Neural progenitor cell (in vitro differentiated cells): ENCODE data around the gene PDGFD. TPM values are rescaled to one million over a fixed set of nuclear protein-coding genes. Genes with fewer than 3 reads are reported as not detected.

Experiments used
- DNase-seq: peaks from one replicate; pipeline ENCODE4 v3.0.0-alpha.2; 2016; ENCODE audit warnings: low spot score
- H2AFZ ChIP-seq: fragments of 200-600 bp; sonication (generic); replicated peaks from 2 replicates; pipeline ENCODE4 v1.6.1; 2016; ENCODE audit warnings: antibody characterized with exemption
- H3F3A ChIP-seq: fragments of 200-600 bp; sonication (generic); 2 replicates; pipeline ENCODE4 v1.6.1; 2016; ENCODE audit warnings: antibody characterized with exemption, low read depth
- H3K27ac ChIP-seq: fragments of 200-600 bp; sonication (generic); 2 replicates; pipeline ENCODE4 v1.5.1; 2016; ENCODE audit warnings: mild to moderate bottlenecking
- H3K27me3 ChIP-seq: fragments of 200-600 bp; sonication (generic); 2 replicates; pipeline ENCODE4 v1.6.1; 2016; ENCODE audit warnings: mild to moderate bottlenecking, moderate library complexity
- H3K36me3 ChIP-seq: fragments of 200-600 bp; sonication (generic); 2 replicates; pipeline ENCODE4 v1.5.1; 2016
- H3K4me1 ChIP-seq: fragments of 200-600 bp; sonication (generic); 2 replicates; pipeline ENCODE4 v1.6.1; 2016; ENCODE audit warnings: mixed run types
- H3K4me2 ChIP-seq: fragments of 200-600 bp; sonication (generic); 2 replicates; pipeline ENCODE4 v1.6.1; 2016
- H3K4me3 ChIP-seq: fragments of 200-600 bp; sonication (generic); 2 replicates; pipeline ENCODE4 v1.5.1; 2016
- H3K79me2 ChIP-seq: fragments of 200-600 bp; sonication (generic); 2 replicates; pipeline ENCODE4 v1.6.1; 2016; ENCODE audit warnings: low read depth
- H3K9ac ChIP-seq: fragments of 200-600 bp; sonication (generic); 2 replicates; pipeline ENCODE4 v1.6.1; 2016
- H3K9me3 ChIP-seq: fragments of 200-600 bp; sonication (generic); 2 replicates; pipeline ENCODE4 v1.5.1; 2016; ENCODE audit warnings: low read depth
- H4K20me1 ChIP-seq: fragments of 200-600 bp; sonication (generic); 2 replicates; pipeline ENCODE4 v1.6.1; 2016; ENCODE audit warnings: low read depth
- H3K27ac Mint-ChIP-seq: 3 replicates; pipeline ENCODE4 v1.8.0; 2021; ENCODE audit warnings: mixed read lengths
- H3K27me3 Mint-ChIP-seq: 2 replicates; pipeline ENCODE4 v1.8.0; 2022; ENCODE audit warnings: low read depth, mild to moderate bottlenecking, inconsistent platforms, moderate library complexity, mixed read lengths; ENCODE audit not compliant: insufficient read depth
- H3K36me3 Mint-ChIP-seq: 3 replicates; pipeline ENCODE4 v1.8.0; 2021; ENCODE audit warnings: mixed read lengths
- H3K4me1 Mint-ChIP-seq: 3 replicates; pipeline ENCODE4 v1.8.0; 2021; ENCODE audit warnings: mixed read lengths
- H3K4me3 Mint-ChIP-seq: 3 replicates; pipeline ENCODE4 v1.8.0; 2021; ENCODE audit warnings: mild to moderate bottlenecking, moderate library complexity, mixed read lengths
- H3K9me3 Mint-ChIP-seq: 3 replicates; pipeline ENCODE4 v1.8.0; 2020; ENCODE audit warnings: mixed read lengths
- CTCF ChIP-seq: fragments of 200-600 bp; sonication (generic); IDR thresholded peaks from 2 replicates; pipeline ENCODE4 v1.5.1; 2017; ENCODE audit warnings: antibody characterized with exemption, mild to moderate bottlenecking
- EZH2 ChIP-seq: fragments of 200-600 bp; sonication (generic); IDR thresholded peaks from 2 replicates; pipeline ENCODE4 v1.6.1; 2017; ENCODE audit warnings: antibody characterized with exemption, mild to moderate bottlenecking, moderate library complexity
- EZH2phosphoT487 ChIP-seq: fragments of 200-600 bp; sonication (generic); IDR thresholded peaks from 2 replicates; pipeline ENCODE4 v1.6.1; 2017; ENCODE audit warnings: antibody characterized with exemption
- total RNA-seq: library from RNA; depleted of rRNA; stranded (reverse); fragments of >200 nt; gene quantifications from 2 replicates; pipeline ENCODE4 v1.2.3, GENCODE V29; 2015; ENCODE audit warnings: low replicate concordance

PDGFD gene
- total RNA-seq, 1 donor from 2014 or later = 3.7 TPM

GRCh38 chr11:104163100-104164027 is 583 bp downstream of the PDGFD start:
- peaks cover 3% of the 10 kb centered on the region for H3K27me3 Mint-ChIP-seq
- H2AFZ ChIP-seq = peak overlapping the region; percentile 84

GRCh38 chr11:104161751-104162450 is 2.0 kb downstream of the PDGFD start:
- H3K36me3 Mint-ChIP-seq = no peaks in the 10 kb centered on the region
- Histone ChIP-seq H3K4me1 (peaks cover 5% of the 10 kb centered on the region), H3K27ac (no peak overlapping the region), H4K20me1 (no peaks in the 10 kb centered on the region), H3K9ac (no peak overlapping the region), H3K4me2 (no peak overlapping the region), H3K4me3 (no peak overlapping the region), H3K9me3 (no peaks in the 10 kb centered on the region), H3F3A (peaks cover 27% of the 10 kb centered on the region), H3K79me2 (no peaks in the 10 kb centered on the region), H2AFZ (no peak overlapping the region), H3K27me3 (no peaks in the 10 kb centered on the region), H3K36me3 (no peaks in the 10 kb centered on the region)
- H3K4me3 Mint-ChIP-seq = no peak overlapping the region
- DNase-seq = no peak
- H3K27me3 Mint-ChIP-seq = peaks cover 3% of the 10 kb centered on the region
- TF ChIP-seq CTCF (no peak), EZH2phosphoT487 (no peak), EZH2 (no peak)
- no peaks in the 10 kb centered on the region for H3K9me3 Mint-ChIP-seq
- H3K4me1 Mint-ChIP-seq = peaks cover 2% of the 10 kb centered on the region
- H3K27ac Mint-ChIP-seq = no peak overlapping the region

More at GRCh38 chr11:104163100-104164027, 583 bp downstream of the PDGFD start:
- Histone ChIP-seq H3K9ac (no peak overlapping the region), H3F3A (peaks cover 27% of the 10 kb centered on the region), H3K36me3 (no peaks in the 10 kb centered on the region), H3K9me3 (no peaks in the 10 kb centered on the region), H3K27me3 (no peaks in the 10 kb centered on the region), H3K79me2 (no peaks in the 10 kb centered on the region), H3K4me3 (peak overlapping the region; percentile 54), H3K4me2 (peak overlapping the region; percentile 89), H3K4me1 (peaks cover 5% of the 10 kb centered on the region), H4K20me1 (no peaks in the 10 kb centered on the region), H3K27ac (no peak overlapping the region)
- Mint-ChIP-seq H3K27ac (peak overlapping the region; percentile 88), H3K4me1 (peaks cover 2% of the 10 kb centered on the region), H3K4me3 (peak overlapping the region; percentile 99), H3K36me3 (no peaks in the 10 kb centered on the region), H3K9me3 (no peaks in the 10 kb centered on the region)
- peak; percentile 48 for DNase-seq
- TF ChIP-seq CTCF (peak; percentile 35), EZH2 (no peak), EZH2phosphoT487 (no peak)

GRCh38 chr11:104159356-104159755 is 4.6 kb downstream of the PDGFD start:
- Mint-ChIP-seq H3K4me1 (peaks cover 4% of the 10 kb centered on the region), H3K4me3 (no peak overlapping the region), H3K36me3 (no peaks in the 10 kb centered on the region), H3K9me3 (no peaks in the 10 kb centered on the region), H3K27ac (no peak overlapping the region), H3K27me3 (no peaks in the 10 kb centered on the region)
- Histone ChIP-seq H3K9ac (no peak overlapping the region), H3K27ac (no peak overlapping the region), H3F3A (peaks cover 16% of the 10 kb centered on the region), H3K79me2 (no peaks in the 10 kb centered on the region), H4K20me1 (no peaks in the 10 kb centered on the region), H3K36me3 (no peaks in the 10 kb centered on the region), H3K27me3 (no peaks in the 10 kb centered on the region), H3K9me3 (no peaks in the 10 kb centered on the region), H3K4me3 (no peak overlapping the region), H3K4me2 (no peak overlapping the region), H3K4me1 (peaks cover 9% of the 10 kb centered on the region), H2AFZ (no peak overlapping the region)
- TF ChIP-seq EZH2 (no peak), CTCF (no peak), EZH2phosphoT487 (no peak)
- no peak for DNase-seq
